ENCODE measurements around the gene WIPF2. TPM values are rescaled to one million over a fixed set of nuclear protein-coding genes. Genes with fewer than 3 reads are reported as not detected.

The WIPF2 gene
- total RNA-seq, 1 donor from 2014 or later, result 32.2 TPM

DNA sequence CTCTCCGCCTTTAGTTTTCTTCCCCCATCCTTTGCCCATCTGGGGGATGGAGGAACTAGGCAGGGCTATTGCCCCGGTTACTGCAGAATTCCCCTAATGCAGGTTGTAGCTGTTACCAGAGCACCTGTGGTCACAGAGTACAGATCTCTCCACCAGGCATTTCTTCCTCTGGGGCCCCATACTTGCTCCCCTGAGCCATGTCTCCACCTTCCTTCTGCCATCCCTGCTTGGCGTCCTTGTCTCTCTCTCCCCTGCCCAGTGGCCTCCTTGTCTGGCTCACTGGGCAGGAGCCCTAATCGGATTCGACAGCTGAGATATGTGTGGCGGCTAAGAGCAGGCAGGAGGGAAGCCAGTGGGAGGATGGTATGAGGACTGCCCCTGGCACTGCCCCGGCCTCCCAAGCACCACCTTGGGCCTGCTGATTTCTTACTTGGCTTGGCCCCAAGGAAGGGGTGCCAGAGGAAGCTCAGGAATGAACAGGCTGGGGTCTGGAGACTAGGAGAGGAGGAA is 91.8 kb downstream of the WIPF2 start:
- DNase-seq (ENCODE audit: low spot score), result no peak
- H3K36me3 Mint-ChIP-seq (ENCODE audit: low read depth, unreplicated experiment), result no peaks in the 10 kb centered on the region
- H3K9me3 Mint-ChIP-seq (ENCODE audit: unreplicated experiment), result no peaks in the 10 kb centered on the region
- no peak overlapping the region for H3K27ac Mint-ChIP-seq (ENCODE audit: unreplicated experiment)
- peaks cover 34% of the 10 kb centered on the region for H3K4me1 Mint-ChIP-seq (ENCODE audit: unreplicated experiment)
- H3K4me3 Mint-ChIP-seq (ENCODE audit: unreplicated experiment), result no peak overlapping the region
- TF ChIP-seq, protein P1, sequence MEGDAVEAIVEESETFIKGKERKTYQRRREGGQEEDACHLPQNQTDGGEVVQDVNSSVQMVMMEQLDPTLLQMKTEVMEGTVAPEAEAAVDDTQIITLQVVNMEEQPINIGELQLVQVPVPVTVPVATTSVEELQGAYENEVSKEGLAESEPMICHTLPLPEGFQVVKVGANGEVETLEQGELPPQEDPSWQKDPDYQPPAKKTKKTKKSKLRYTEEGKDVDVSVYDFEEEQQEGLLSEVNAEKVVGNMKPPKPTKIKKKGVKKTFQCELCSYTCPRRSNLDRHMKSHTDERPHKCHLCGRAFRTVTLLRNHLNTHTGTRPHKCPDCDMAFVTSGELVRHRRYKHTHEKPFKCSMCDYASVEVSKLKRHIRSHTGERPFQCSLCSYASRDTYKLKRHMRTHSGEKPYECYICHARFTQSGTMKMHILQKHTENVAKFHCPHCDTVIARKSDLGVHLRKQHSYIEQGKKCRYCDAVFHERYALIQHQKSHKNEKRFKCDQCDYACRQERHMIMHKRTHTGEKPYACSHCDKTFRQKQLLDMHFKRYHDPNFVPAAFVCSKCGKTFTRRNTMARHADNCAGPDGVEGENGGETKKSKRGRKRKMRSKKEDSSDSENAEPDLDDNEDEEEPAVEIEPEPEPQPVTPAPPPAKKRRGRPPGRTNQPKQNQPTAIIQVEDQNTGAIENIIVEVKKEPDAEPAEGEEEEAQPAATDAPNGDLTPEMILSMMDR (IDR thresholded peaks at IDR 0.05; ENCODE audit: unreplicated experiment), result no peak
- peaks cover 11% of the 10 kb centered on the region for H3K27me3 Mint-ChIP-seq (ENCODE audit: unreplicated experiment)

DNA sequence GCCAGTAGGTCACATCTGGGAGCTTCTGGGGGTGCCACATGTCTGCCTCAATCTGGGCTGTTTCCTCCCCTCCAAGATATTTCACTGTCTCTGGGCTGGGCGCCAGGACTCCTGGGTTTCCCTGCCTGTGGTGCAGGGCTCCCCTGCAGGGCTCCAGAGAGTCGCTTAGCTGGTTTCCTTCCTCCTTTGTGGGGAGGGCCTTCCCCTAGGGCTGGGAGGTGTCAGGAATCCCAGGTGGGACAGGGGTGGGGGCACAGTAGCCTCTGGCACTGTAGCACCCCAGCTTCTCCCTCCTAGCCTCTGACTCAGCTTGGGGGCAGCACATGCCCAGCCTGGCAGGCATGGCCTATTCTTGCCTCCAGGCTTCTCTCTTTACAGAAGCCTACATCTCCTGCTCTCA is 92.5 kb downstream of the WIPF2 start:
- Mint-ChIP-seq H3K27me3 (ENCODE audit: unreplicated experiment) (peaks cover 14% of the 10 kb centered on the region), H3K4me1 (ENCODE audit: unreplicated experiment) (peaks cover 40% of the 10 kb centered on the region), H3K4me3 (ENCODE audit: unreplicated experiment) (no peak overlapping the region), H3K36me3 (ENCODE audit: low read depth, unreplicated experiment) (no peaks in the 10 kb centered on the region), H3K9me3 (ENCODE audit: unreplicated experiment) (no peaks in the 10 kb centered on the region), H3K27ac (ENCODE audit: unreplicated experiment) (no peak overlapping the region)
- TF ChIP-seq, protein P1 (IDR thresholded peaks at IDR 0.05; ENCODE audit: unreplicated experiment), result no peak
- no peak for DNase-seq (ENCODE audit: low spot score)

DNA sequence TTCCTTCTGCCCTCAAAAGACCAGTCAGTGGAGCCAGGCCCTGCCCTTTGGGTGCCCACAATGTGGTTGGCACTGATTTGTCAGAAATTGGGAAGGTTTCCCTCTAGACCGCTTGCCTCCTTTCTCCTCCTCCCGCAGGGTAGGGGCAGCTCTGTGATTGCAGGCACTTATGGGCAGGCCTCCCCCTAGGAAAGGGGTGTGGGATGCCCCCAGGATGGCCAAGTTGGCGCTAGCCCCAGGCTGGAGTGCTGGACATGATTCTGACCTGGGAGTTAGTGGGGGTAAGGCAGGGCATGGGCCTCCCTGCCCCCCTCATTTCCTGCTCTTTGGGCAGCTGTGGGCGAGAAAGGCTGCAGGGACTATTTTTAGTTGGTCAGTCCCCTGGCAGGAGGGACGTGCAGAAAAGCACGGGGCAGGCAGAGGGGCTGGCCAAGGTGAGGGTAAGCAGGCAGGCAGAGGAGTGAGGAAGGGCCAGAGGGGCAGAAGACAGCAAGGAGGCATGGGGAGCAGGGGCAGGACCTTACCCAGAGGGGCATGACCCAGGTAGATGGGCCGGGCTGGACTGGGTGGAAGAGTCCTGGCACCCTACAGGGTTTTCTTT is 93.1 kb downstream of the WIPF2 start:
- DNase-seq (ENCODE audit: low spot score), result no peak
- peaks cover 14% of the 10 kb centered on the region for H3K27me3 Mint-ChIP-seq (ENCODE audit: unreplicated experiment)
- H3K4me1 Mint-ChIP-seq (ENCODE audit: unreplicated experiment), result peaks cover 43% of the 10 kb centered on the region
- no peaks in the 10 kb centered on the region for H3K36me3 Mint-ChIP-seq (ENCODE audit: low read depth, unreplicated experiment)
- TF ChIP-seq, protein P1 (IDR thresholded peaks at IDR 0.05; ENCODE audit: unreplicated experiment), result no peak
- no peaks in the 10 kb centered on the region for H3K9me3 Mint-ChIP-seq (ENCODE audit: unreplicated experiment)
- H3K27ac Mint-ChIP-seq (ENCODE audit: unreplicated experiment), result no peak overlapping the region
- H3K4me3 Mint-ChIP-seq (ENCODE audit: unreplicated experiment), result no peak overlapping the region

DNA sequence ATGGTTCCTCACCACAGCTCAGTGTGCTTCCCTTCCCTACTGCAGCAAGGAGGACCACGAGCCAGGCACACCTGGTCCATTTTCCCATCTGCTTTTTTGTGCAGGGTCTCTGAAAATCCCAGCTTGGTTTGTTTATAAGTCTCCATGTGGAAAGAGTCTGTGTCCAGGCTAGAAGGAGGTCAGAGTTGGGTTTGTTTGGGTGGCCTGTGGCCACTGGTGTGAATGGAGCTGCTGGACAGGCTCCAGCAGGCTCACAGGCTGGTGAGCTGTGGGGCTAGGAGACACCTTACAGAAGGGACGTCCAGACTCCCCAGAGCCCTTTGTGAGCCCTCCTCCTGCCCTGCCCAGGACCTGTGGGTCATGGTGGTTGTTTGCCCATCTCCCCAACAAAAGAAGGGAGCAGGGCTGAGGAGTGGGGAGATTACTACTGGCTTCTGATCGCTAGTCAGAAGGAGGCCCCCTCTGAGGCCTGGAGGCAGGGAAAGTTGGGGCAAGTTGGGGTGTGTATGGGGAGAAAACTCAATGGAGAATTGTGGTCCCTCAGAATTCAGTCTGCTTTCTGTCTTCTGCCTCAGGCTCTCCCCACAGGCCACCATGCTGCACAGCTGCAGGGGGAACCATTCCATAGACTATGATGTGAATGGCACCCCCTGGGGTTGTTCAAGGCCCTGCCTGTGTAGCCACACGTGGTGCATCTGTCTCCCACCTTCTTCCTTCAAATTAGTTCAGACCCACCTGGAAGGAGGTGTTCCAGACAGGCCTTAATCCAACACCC is 94.0 kb downstream of the WIPF2 start:
- peaks cover 50% of the 10 kb centered on the region for H3K4me1 Mint-ChIP-seq (ENCODE audit: unreplicated experiment)
- peaks cover 14% of the 10 kb centered on the region for H3K27me3 Mint-ChIP-seq (ENCODE audit: unreplicated experiment)
- no peak for DNase-seq (ENCODE audit: low spot score)
- TF ChIP-seq, protein P1 (IDR thresholded peaks at IDR 0.05; ENCODE audit: unreplicated experiment), result no peak
- H3K9me3 Mint-ChIP-seq (ENCODE audit: unreplicated experiment), result no peaks in the 10 kb centered on the region
- H3K4me3 Mint-ChIP-seq (ENCODE audit: unreplicated experiment), result no peak overlapping the region
- H3K36me3 Mint-ChIP-seq (ENCODE audit: low read depth, unreplicated experiment), result no peaks in the 10 kb centered on the region
- H3K27ac Mint-ChIP-seq (ENCODE audit: unreplicated experiment), result no peak overlapping the region
